Esophagus squamous epithelium (tissue), 5 donors: Measurements from ENCODE around the gene DESI1. TPM values are rescaled to one million over a fixed set of nuclear protein-coding genes. Genes with fewer than 3 reads are reported as not detected.
"Not testable (repeated sequence)": the region's sequence is repeated elsewhere in the genome, so short reads cannot be mapped to it uniquely, and the experiment has no call there.

ENCODE experiments used
- DNase-seq: peaks from one replicate; lab custom pipeline; 2025; lab: John Stamatoyannopoulos, UW
- H3K27ac ChIP-seq, 4 donors: fragments of 200-600 bp; sonication (generic); one replicate each; pipeline ENCODE4 v1.5.1; 2016 to 2019; ENCODE audit warnings: mild to moderate bottlenecking in 1 of 4
- H3K27me3 ChIP-seq, 4 donors: fragments of 200-600 bp; sonication (generic); 1 replicate in 3 of 4; 2 replicates in 1 of 4; pipeline versions ENCODE4 v1.5.1 to v1.6.0; 2017 to 2021; ENCODE audit warnings: antibody characterized with exemption in 1 of 4
- H3K36me3 ChIP-seq, 3 donors: fragments of 200-600 bp; sonication (generic); one replicate each; pipeline ENCODE4 v1.5.1; 2016 to 2019
- H3K4me1 ChIP-seq, 3 donors: fragments of 200-600 bp; sonication (generic); one replicate each; pipeline ENCODE4 v1.5.1; 2017 to 2019
- H3K4me3 ChIP-seq, 4 donors: fragments of 200-600 bp; sonication (generic); 1 replicate in 3 of 4; 2 replicates in 1 of 4; pipeline ENCODE4 v1.5.1; 2016 to 2019; ENCODE audit warnings: mild to moderate bottlenecking in 2 of 4, moderate library complexity in 1 of 4
- H3K9me3 ChIP-seq, 3 donors: fragments of 200-600 bp; sonication (generic); one replicate each; pipeline ENCODE4 v1.5.1; 2016 to 2019
- POLR2A ChIP-seq, 4 donors: fragments of 450-650 bp; IDR thresholded peaks; one replicate each; pipeline ENCODE4 v1.6.1; 2017; ENCODE audit warnings: antibody characterized with exemption in 4 of 4, mild to moderate bottlenecking in 4 of 4, moderate library complexity in 3 of 4
- WGBS, 2 donors: methylation state at CpG; one replicate each; pipeline ENCODE4 v1.1.5; 2018; 5-methylcytosine and 5-hydroxymethylcytosine counted together
- intact Hi-C: fragments of 100-400 bp; cut with DNase I; formaldehyde crosslinking; loops from one replicate; pipeline ENCODE4 v1.15.0; 2022
- total RNA-seq, 4 donors: library from RNA; depleted of rRNA; stranded (reverse); fragments of >200 nt; gene quantifications; one replicate each; pipeline ENCODE4 v1.1.0, GENCODE V29; 2016
- TF ChIP-seq, protein P1 (sequence below), 6 experiments: fragments of 450-650 bp in 4 of 6; fragments of 200-600 bp in 2 of 6; sonication (generic) in 2 of 6; IDR thresholded peaks; one replicate each; pipeline ENCODE4 v1.5.1; 2016 to 2019; ENCODE audit warnings: antibody characterized with exemption in 6 of 6, mild to moderate bottlenecking in 4 of 6, moderate library complexity in 4 of 6
- donor health status: DM: yes; HTN: yes; CAD: no.

The DESI1 gene
- total RNA-seq, 4 donors from 2014 or later: 22.1 to 34.9 (median 28.4) TPM

DNA sequence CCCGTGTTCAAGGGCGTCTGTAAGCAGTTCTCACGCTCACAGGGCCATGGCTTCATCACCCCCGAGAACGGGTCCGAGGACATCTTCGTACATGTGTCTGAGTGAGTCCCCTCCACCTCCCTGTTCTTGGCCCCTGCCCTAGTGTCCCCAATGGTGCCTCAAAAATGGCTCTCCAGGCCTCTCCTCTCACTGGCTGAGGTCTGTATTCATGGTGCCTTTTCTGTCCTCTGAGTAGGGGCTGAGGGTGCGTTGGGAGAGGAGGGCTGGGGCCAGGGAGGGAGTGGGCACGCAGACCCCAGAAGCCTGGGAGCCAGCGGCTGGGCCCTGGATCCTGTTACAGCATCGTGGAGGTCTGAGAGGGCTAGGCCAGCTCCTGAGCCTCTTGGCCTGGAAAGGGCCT is 47.2 kb downstream of the DESI1 start:
- no peak overlapping the region for H3K27ac ChIP-seq
- H3K36me3 ChIP-seq: peaks cover 0 to 46% (median 21%) of the 10 kb centered on the region in 3 donors
- H3K27me3 ChIP-seq: no peaks in the 10 kb centered on the region
- TF ChIP-seq POLR2A (IDR thresholded peaks at IDR 0.05): no peak
- TF ChIP-seq, protein P1, sequence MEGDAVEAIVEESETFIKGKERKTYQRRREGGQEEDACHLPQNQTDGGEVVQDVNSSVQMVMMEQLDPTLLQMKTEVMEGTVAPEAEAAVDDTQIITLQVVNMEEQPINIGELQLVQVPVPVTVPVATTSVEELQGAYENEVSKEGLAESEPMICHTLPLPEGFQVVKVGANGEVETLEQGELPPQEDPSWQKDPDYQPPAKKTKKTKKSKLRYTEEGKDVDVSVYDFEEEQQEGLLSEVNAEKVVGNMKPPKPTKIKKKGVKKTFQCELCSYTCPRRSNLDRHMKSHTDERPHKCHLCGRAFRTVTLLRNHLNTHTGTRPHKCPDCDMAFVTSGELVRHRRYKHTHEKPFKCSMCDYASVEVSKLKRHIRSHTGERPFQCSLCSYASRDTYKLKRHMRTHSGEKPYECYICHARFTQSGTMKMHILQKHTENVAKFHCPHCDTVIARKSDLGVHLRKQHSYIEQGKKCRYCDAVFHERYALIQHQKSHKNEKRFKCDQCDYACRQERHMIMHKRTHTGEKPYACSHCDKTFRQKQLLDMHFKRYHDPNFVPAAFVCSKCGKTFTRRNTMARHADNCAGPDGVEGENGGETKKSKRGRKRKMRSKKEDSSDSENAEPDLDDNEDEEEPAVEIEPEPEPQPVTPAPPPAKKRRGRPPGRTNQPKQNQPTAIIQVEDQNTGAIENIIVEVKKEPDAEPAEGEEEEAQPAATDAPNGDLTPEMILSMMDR (IDR thresholded peaks at IDR 0.05): no peak
- H3K4me1 ChIP-seq: peaks cover 3 to 11% (median 7%) of the 10 kb centered on the region in 3 donors
- intact Hi-C loops: no loop called here
- no peak for DNase-seq
- no peak overlapping the region for H3K4me3 ChIP-seq
- no peaks in the 10 kb centered on the region for H3K9me3 ChIP-seq
- WGBS, 2 donors: 70 to 88% methylated on average over 4 to 6 of the region's 11 CpGs

GRCh38 chr22:41572305-41572704 is 48.5 kb downstream of the DESI1 start:
- WGBS, 2 donors: 96 to 100% methylated on average over 3 of the region's 3 CpGs
- peaks cover 0 to 32% (median 11%) of the 10 kb centered on the region in 3 donors for H3K36me3 ChIP-seq
- H3K4me3 ChIP-seq, H3K27ac ChIP-seq, DNase-seq, H3K27me3 ChIP-seq, H3K9me3 ChIP-seq, intact Hi-C loops: not testable (repeated sequence)
- H3K4me1 ChIP-seq: peaks cover 3 to 11% (median 7%) of the 10 kb centered on the region in 3 donors

- peaks cover 0 to 27% (median 10%) of the 10 kb centered on the region in 3 donors for H3K36me3 ChIP-seq
- intact Hi-C loops: no loop called here
- TF ChIP-seq POLR2A (IDR thresholded peaks at IDR 0.05): no peak
- TF ChIP-seq, protein P1 (IDR thresholded peaks at IDR 0.05): no peak
- peaks cover 3 to 11% (median 7%) of the 10 kb centered on the region in 3 donors for H3K4me1 ChIP-seq
- no peaks in the 10 kb centered on the region for H3K27me3 ChIP-seq
- no peaks in the 10 kb centered on the region for H3K9me3 ChIP-seq
- DNase-seq: no peak
- no peak overlapping the region for H3K4me3 ChIP-seq
- no peak overlapping the region for H3K27ac ChIP-seq
- 82 to 91% methylated on average over 3 to 9 of the region's 14 CpGs for whole genome bisulfite sequencing, 2 donors
Observed at GRCh38 chr22:41571786-41572185, 49.1 kb downstream of the DESI1 start.

- Histone ChIP-seq H3K27ac (no peak overlapping the region), H3K4me1 (peaks cover 3 to 14% (median 5%) of the 10 kb centered on the region in 3 donors), H3K9me3 (no peaks in the 10 kb centered on the region), H3K27me3 (no peaks in the 10 kb centered on the region), H3K4me3 (no peak overlapping the region), H3K36me3 (peaks cover 0 to 12% (median 0%) of the 10 kb centered on the region in 3 donors)
- intact Hi-C loops: no loop called here
- DNase-seq: no peak
- TF ChIP-seq, protein P1 (IDR thresholded peaks at IDR 0.05): no peak
- no peak for TF ChIP-seq POLR2A (IDR thresholded peaks at IDR 0.05)
- 77 to 80% methylated on average over 2 of the region's 3 CpGs for WGBS, 2 donors
Observed at GRCh38 chr22:41570221-41570620, 50.6 kb downstream of the DESI1 start.

DNA sequence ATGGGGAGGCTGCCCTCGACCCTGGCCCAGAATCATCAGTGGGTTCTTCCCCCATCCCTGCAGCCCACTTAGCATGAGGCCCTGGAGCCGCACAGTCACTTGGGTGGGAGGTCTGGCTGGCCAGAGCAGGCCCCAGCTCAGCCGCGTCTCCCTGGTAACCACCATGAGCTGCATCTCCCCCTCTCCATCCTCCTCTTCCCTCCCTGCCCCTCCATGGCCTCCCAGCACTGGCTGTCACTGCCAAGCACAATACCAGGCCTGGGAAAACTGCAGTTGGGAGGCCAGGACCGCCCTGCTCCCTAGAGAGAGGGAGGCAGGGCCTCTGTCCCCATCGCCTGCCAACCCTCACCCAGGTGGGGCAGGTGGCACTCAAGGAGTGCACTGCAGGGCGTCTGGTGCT is 52.0 kb downstream of the DESI1 start:
- WGBS, 2 donors: 67 to 83% methylated on average over 5 to 6 of the region's 7 CpGs
- no peak overlapping the region for H3K27ac ChIP-seq
- TF ChIP-seq, protein P1 (IDR thresholded peaks at IDR 0.05): no peak
- TF ChIP-seq POLR2A (IDR thresholded peaks at IDR 0.05): no peak

DNA sequence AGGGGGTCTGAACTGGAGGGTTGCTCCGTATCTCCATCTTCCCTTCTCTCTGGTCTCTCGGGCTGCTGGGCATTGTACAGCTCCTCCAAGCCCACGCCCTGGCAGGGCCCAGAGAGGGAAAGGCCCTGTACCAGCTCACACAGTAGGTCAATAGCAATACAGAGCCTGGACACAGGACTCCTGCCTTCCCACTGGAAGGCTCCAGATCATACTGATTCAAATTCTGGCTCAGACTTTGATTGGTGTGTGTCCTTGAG is 53.4 kb downstream of the DESI1 start:
- Histone ChIP-seq H3K4me1 (peaks cover 0 to 24% (median 7%) of the 10 kb centered on the region in 3 donors), H3K27ac (peak overlapping the region in 2 of 4 donors; percentile 64 to 65), H3K36me3 (no peaks in the 10 kb centered on the region), H3K9me3 (no peaks in the 10 kb centered on the region), H3K27me3 (peaks cover 0 to 10% (median 0%) of the 10 kb centered on the region in 4 donors), H3K4me3 (no peak overlapping the region)
- DNase-seq: no peak
- TF ChIP-seq POLR2A (IDR thresholded peaks at IDR 0.05): no peak
- TF ChIP-seq, protein P1 (IDR thresholded peaks at IDR 0.05): no peak
- WGBS, 2 donors: 17% methylated on average over 1 of the region's 3 CpGs; no CpG with 5 or more reads in 1 of the 2 donors
- intact Hi-C loops: no loop called here

More for the DNA sequence above, 52.0 kb downstream of the DESI1 start:
- Histone ChIP-seq H3K36me3 (no peaks in the 10 kb centered on the region), H3K4me1 (peaks cover 0 to 12% (median 0%) of the 10 kb centered on the region in 3 donors), H3K4me3 (no peak overlapping the region), H3K9me3 (no peaks in the 10 kb centered on the region), H3K27me3 (no peaks in the 10 kb centered on the region)
- no peak for DNase-seq
- intact Hi-C loops: no loop called here
